Pancreas (tissue), 10 donors: ENCODE measurements around the gene ABCC11. TPM values are rescaled to one million over a fixed set of nuclear protein-coding genes. Genes with fewer than 3 reads are reported as not detected.
A peak's percentile ranks its signal among the peaks of the same experiment; 100 is the strongest.
"Not testable (repeated sequence)": the region's sequence is repeated elsewhere in the genome, so short reads cannot be mapped to it uniquely, and the experiment has no call there.

Source experiments
- ATAC-seq, 4 donors: fragments of 200-7000 bp; cut with Tn5 transposase; one replicate each; pipeline versions ENCODE4 v1.8.0 to v1.9.1; 2020; ENCODE audit warnings: mild to moderate bottlenecking in 4 of 4, moderate library complexity in 4 of 4
- DNase-seq, 6 donors: peaks; one replicate each; pipeline ENCODE4 v3.0.0-alpha.2; 2020
- FAIRE-seq: peaks from 2 replicates; lab custom pipeline; 2012; peaks lifted over from hg19 to GRCh38; lab: Jason Lieb, UNC
- H3K27ac ChIP-seq, 4 donors: fragments of 200-600 bp; sonication (generic); 1 replicate in 3 of 4; 2 replicates in 1 of 4; pipeline versions ENCODE4 v1.5.0 to v1.8.0; 2020
- H3K27me3 ChIP-seq, 4 donors: fragments of 200-600 bp; one replicate each; pipeline ENCODE4 v1.8.0; 2021
- H3K36me3 ChIP-seq, 3 donors: fragments of 200-600 bp; sonication (generic) in 1 of 3; one replicate each; pipeline versions ENCODE4 v1.5.0 to v1.8.0; 2020 to 2021
- H3K4me1 ChIP-seq, 3 donors: fragments of 200-600 bp; one replicate each; pipeline ENCODE4 v1.8.0; 2021
- H3K4me3 ChIP-seq, 4 donors: fragments of 200-600 bp; sonication (generic) in 2 of 4; one replicate each; pipeline versions ENCODE4 v1.5.0 to v1.8.0; 2020 to 2021
- H3K9me3 ChIP-seq, 4 donors: fragments of 200-600 bp; one replicate each; pipeline ENCODE4 v1.8.0; 2021
- WGBS, 2 donors: extraction: QIAGEN DNeasy Blood & Tissue Kit; methylation state at CpG; one replicate each; pipeline ENCODE4 v1.1.7; 2013; 5-methylcytosine and 5-hydroxymethylcytosine counted together
- intact Hi-C, 3 donors: fragments of 100-400 bp; cut with DNase I; formaldehyde crosslinking; loops; one replicate each; pipeline versions ENCODE4 v1.11.1 to v1.14.2; 2022
- polyA plus RNA-seq, 2 donors: library from polyadenylated mRNA; stranded (reverse); fragments of 200-250 nt; gene quantifications; one replicate each; pipeline ENCODE4 v1.2.3, GENCODE V29; 2013
- total RNA-seq, 6 donors: library from RNA; stranded (reverse); fragmentation: NEBNext Ultra II Directional in 4 of 6; extraction: Animal tissue kit (Norgen Biotek cat#: 25700) in 4 of 6; gene quantifications; one replicate each; pipeline versions ENCODE4 v1.2.1 to v1.2.4, GENCODE V29; 2021 to 2023
- TF ChIP-seq, protein P1 (sequence below), 4 donors: fragments of 200-600 bp; sonication (generic) in 3 of 4; IDR thresholded peaks; one replicate each; pipeline versions ENCODE4 v1.5.0 to v1.8.0; 2021; ENCODE audit warnings: antibody characterized with exemption in 4 of 4
- donor health status: healthy with polysubstance abuse.
- donor health status: DM: no; HTN: no; CAD: no; lungs with moderate emphysema.
- donor health status: DM: no; HTN: no; CAD: no.
- donor health status: control.
- donor health status: control.
- donor health status: Bipolar disorder and iron deficiency.
- donor health status: DM: yes; HTN: yes; CAD: no.
- donor health status: DM: no; HTN: no; CAD: no.
- donor health status: DM: no; HTN: no; CAD: no.
- donor health status: DM: yes; HTN: yes; CAD: no.

Gene ABCC11
- total and polyA plus RNA-seq, 8 donors = 0.11 to 0.41 (median 0.26) TPM; not detected in 1

- H3K4me1 ChIP-seq = peaks cover 14 to 26% (median 20%) of the 10 kb centered on the region in 3 donors
- 2 to 3% methylated on average over 8 of the region's 8 CpGs for WGBS, 2 donors
- H3K9me3 ChIP-seq = no peaks in the 10 kb centered on the region
- peak overlapping the region; percentile 60 to 97 (median 94) for H3K4me3 ChIP-seq
- TF ChIP-seq, protein P1, sequence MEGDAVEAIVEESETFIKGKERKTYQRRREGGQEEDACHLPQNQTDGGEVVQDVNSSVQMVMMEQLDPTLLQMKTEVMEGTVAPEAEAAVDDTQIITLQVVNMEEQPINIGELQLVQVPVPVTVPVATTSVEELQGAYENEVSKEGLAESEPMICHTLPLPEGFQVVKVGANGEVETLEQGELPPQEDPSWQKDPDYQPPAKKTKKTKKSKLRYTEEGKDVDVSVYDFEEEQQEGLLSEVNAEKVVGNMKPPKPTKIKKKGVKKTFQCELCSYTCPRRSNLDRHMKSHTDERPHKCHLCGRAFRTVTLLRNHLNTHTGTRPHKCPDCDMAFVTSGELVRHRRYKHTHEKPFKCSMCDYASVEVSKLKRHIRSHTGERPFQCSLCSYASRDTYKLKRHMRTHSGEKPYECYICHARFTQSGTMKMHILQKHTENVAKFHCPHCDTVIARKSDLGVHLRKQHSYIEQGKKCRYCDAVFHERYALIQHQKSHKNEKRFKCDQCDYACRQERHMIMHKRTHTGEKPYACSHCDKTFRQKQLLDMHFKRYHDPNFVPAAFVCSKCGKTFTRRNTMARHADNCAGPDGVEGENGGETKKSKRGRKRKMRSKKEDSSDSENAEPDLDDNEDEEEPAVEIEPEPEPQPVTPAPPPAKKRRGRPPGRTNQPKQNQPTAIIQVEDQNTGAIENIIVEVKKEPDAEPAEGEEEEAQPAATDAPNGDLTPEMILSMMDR (IDR thresholded peaks at IDR 0.05) = no peak
- DNase-seq (no peak), FAIRE-seq (no peak), ATAC-seq (no peak)
- no peaks in the 10 kb centered on the region for H3K36me3 ChIP-seq
- intact Hi-C loops = no loop called here
- no peaks in the 10 kb centered on the region for H3K27me3 ChIP-seq
- peak overlapping the region; percentile 76 to 93 (median 90) for H3K27ac ChIP-seq
Measured at GRCh38 chr16:48244863-48245195, 2.5 kb downstream of the ABCC11 start.

DNA sequence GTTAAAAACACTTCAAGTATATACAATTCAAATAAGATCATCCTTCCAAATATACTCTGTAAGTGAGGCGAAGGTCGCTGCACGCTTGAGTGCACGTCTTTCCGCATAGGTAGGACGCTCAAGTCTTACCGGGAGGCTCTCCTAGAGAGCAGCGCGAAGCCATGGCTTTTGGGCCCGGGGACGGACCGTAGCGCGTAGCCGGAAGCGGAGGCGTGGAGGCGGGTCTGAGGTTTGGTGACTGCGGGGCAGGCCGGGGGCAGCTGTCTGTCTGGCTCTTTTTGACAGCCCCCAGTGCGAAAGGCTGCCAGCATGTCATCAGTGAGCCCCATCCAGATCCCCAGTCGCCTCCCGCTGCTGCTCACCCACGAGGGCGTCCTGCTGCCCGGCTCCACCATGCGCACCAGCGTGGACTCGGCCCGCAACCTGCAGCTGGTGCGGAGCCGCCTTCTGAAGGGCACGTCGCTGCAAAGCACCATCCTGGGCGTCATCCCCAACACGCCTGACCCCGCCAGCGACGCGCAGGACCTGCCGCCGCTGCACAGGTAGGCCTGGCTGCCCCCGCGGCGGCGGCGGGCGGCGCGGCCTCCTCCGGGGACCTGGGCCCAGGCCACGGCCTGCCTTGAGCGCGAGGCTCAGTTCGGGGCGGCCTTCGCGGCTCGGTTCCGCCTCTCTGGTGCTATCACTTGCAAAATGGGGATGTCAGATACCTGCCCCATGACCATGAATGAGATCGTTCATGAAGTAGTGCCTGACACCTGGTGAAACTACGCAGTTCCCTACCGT lies 3.1 kb downstream of the ABCC11 start, which contains the start of gene LONP2:
LONP2 (plus strand) TSS at position 221 of the 783 bp plus-strand sequence; CDS start at position 310, 89 bp downstream.
- Histone ChIP-seq H3K36me3 (no peaks in the 10 kb centered on the region), H3K27me3 (no peaks in the 10 kb centered on the region), H3K4me3 (peak within 1 kb of the TSS; percentile 60 to 97 (median 94)), H3K9me3 (no peaks in the 10 kb centered on the region), H3K4me1 (peaks cover 14 to 26% (median 20%) of the 10 kb centered on the region in 3 donors), H3K27ac (peak within 1 kb of the TSS; percentile 76 to 93 (median 90))
- DNase-seq = peak; percentile 89 to 96 (median 92)
- intact Hi-C loops = no loop called here
- TF ChIP-seq, protein P1 (IDR thresholded peaks at IDR 0.05) = no peak
- 0% methylated on average over 44 to 63 of the region's 63 CpGs for WGBS, 2 donors
- ATAC-seq = peak; percentile 98 to 99 (median 98)
- no peak for FAIRE-seq

DNA sequence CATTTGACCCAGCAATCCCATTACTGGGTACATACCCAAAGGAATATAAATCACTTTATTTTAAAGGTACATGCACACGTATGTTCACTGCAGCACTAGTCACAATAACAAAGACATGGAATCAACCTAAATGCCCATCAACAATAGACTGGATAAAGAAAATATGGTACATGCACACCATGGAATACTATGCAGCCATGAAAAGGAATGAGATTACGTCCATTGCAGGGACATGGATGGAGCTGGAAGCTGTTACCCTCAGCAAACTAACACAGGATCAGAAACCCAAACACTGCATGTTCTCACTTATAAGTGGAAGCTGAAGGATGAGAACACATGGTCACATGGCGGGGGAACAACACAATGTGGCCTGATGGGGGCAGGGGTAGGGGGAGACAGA lies 7.2 kb downstream of the ABCC11 start:
- DNase-seq, FAIRE-seq, H3K27me3 ChIP-seq, H3K9me3 ChIP-seq, H3K27ac ChIP-seq, H3K4me3 ChIP-seq, H3K36me3 ChIP-seq, H3K4me1 ChIP-seq, ATAC-seq, intact Hi-C loops: not testable (repeated sequence)
- 91 to 96% methylated on average over 3 of the region's 3 CpGs for WGBS, 2 donors

GRCh38 chr16:48236286-48236685 lies 11.1 kb downstream of the ABCC11 start:
- DNase-seq (no peak), FAIRE-seq (no peak), ATAC-seq (no peak)
- intact Hi-C loops = no loop called here
- H3K36me3 ChIP-seq = no peaks in the 10 kb centered on the region
- TF ChIP-seq, protein P1 (IDR thresholded peaks at IDR 0.05) = no peak
- no peak overlapping the region for H3K4me3 ChIP-seq
- H3K27ac ChIP-seq = no peak overlapping the region
- H3K9me3 ChIP-seq = no peaks in the 10 kb centered on the region
- WGBS, 2 donors = 88 to 90% methylated on average over 1 of the region's 1 CpG
- H3K4me1 ChIP-seq = peaks cover 0 to 5% (median 0%) of the 10 kb centered on the region in 3 donors
- no peaks in the 10 kb centered on the region for H3K27me3 ChIP-seq

DNA sequence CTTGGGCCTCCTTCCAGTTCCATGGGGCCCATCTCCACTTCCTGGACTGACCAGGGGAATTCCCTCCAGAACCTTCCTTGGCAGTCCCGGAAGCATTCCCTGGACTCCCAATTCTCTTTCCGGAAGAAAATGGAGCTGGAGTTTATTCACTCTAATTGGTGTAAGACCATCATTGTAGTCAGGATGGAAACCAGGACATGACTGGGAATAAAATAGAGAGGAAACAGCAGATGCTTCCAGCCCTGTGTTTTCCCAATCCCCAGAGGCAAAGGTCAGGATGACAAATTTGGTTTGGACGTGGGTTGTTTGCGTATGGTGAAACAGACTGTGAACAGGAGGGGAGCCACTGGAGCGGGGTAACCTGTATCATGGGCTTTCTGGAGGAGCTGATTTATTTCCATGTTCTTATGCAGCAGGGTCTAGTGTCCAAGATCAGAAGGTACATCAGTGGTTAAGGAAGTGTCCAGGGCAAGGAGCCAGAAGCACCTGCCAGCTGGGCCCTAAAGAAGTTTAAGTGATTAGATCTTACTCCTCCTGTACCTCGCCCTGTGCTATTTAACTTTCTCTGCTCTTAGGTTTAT lies 11.7 kb downstream of the ABCC11 start:
- 60 to 69% methylated on average over 6 of the region's 6 CpGs for WGBS, 2 donors
- Histone ChIP-seq H3K27ac (no peak overlapping the region), H3K36me3 (no peaks in the 10 kb centered on the region), H3K4me3 (no peak overlapping the region), H3K4me1 (peaks cover 0 to 5% (median 0%) of the 10 kb centered on the region in 3 donors), H3K9me3 (no peaks in the 10 kb centered on the region), H3K27me3 (no peaks in the 10 kb centered on the region)
- DNase-seq (no peak), ATAC-seq (peak in 3 of 4 donors; percentile 43 to 57 (median 48)), FAIRE-seq (no peak)
- TF ChIP-seq, protein P1 (IDR thresholded peaks at IDR 0.05) = no peak
- intact Hi-C loops = no loop called here
